DND-41 (cell line): ENCODE data around the gene CD79A.

Experiments used
- CTCF ChIP-seq: IDR thresholded peaks from 2 replicates; pipeline ENCODE4 v1.5.1; 2012; ENCODE audit warnings: borderline replicate concordance, low read length, moderate library complexity, mild to moderate bottlenecking; ENCODE audit not compliant: poor library complexity, severe bottlenecking; ENCODE audit errors: extremely low read depth
- EZH2 ChIP-seq: IDR thresholded peaks from 3 replicates; pipeline ENCODE4 v1.6.1; 2012; ENCODE audit warnings: borderline replicate concordance, low read depth, mild to moderate bottlenecking, moderate library complexity, low read length, inconsistent platforms; ENCODE audit not compliant: severe bottlenecking

- TF ChIP-seq CTCF, result no peak
- no peak for TF ChIP-seq EZH2
These were observed 7.0 kb downstream of the CD79A start for GRCh38 chr19:41883821-41884733.
